ENCODE results near the gene METTL26. TPM values are rescaled to one million over a fixed set of nuclear protein-coding genes. Genes with fewer than 3 reads are reported as not detected.

Gene METTL26
- total and polyA plus RNA-seq, 2 of the 8 experiments (the other 6 are each of a cell fraction or from before 2014, with no cell fraction given): 100 to 186 TPM

DNA sequence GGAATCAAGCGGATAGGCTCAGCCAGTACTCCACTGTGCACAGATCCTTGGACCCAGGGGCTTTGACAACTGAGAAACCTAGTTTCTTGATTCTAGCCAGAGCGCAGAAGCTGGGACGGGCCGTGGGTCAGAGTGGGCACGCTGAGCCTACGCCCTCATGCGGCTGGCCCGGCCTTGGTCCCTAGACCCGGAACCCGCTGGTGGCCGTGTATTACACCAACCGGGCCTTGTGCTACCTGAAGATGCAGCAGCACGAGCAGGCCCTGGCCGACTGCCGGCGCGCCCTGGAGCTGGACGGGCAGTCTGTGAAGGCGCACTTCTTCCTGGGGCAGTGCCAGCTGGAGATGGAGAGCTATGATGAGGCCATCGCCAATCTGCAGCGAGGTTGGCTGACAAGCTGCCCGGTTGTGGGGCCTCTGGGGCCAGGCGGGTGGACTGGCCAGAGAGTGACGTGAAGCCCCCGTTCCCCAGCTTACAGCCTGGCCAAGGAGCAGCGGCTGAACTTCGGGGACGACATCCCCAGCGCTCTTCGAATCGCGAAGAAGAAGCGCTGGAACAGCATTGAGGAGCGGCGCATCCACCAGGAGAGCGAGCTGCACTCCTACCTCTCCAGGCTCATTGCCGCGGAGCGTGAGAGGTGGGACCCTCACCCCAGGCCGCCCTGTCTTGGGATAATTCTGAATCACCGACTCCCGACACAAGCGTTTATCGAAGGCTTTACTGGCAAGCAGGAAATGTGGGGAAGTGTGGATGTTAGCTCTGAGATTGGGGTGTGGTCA lies 45.1 kb upstream of the METTL26 start:
- H3K9me3 ChIP-seq (ENCODE audit: insufficient read depth in 2 of 2, low read depth in 1 of 2, low read length in 1 of 2): no peaks in the 10 kb centered on the region
- no peak overlapping the region for H4K91ac ChIP-seq (replicated peaks; ENCODE audit: insufficient read length, low read length)
- peaks cover 4 to 21% (median 13%) of the 10 kb centered on the region in 4 experiments; a peak in 7 of 8 replicates for H3K36me3 ChIP-seq (ENCODE audit: control insufficient read depth in 2 of 4, insufficient read depth in 4 of 4, low read length in 3 of 4)
- H2BK120ac ChIP-seq (replicated peaks; ENCODE audit: low read depth, low read length): no peak overlapping the region
- peaks cover 0 to 30% (median 24%) of the 10 kb centered on the region in 4 experiments; a peak in 6 of 7 replicates for H3K4me1 ChIP-seq (replicated peaks in 1 of 4; ENCODE audit: control insufficient read depth in 3 of 4, insufficient read depth in 4 of 4, low read length in 3 of 4)
- H3K4me2 ChIP-seq (ENCODE audit: insufficient read depth in 1 of 2, low read depth in 2 of 2, low read length in 2 of 2): peak overlapping the region; percentile 74
- peaks cover 4 to 29% of the 10 kb centered on the region in 2 experiments for H4K20me1 ChIP-seq (replicated peaks in 1 of 2; ENCODE audit: control insufficient read depth in 1 of 2, insufficient read depth in 2 of 2, low read length in 2 of 2)
- H3K4ac ChIP-seq (replicated peaks; ENCODE audit: insufficient read length, low read depth, low read length): no peak overlapping the region
- CTCF ChIA-PET (ENCODE audit: partially characterized antibody): interaction anchor here (0.7 to 1.9 kb wide), 15 partner anchors 9 to 104 kb away, joined by 3 to 8 read pairs (median 4); partner anchors contain the start of genes MCRIP2 and WDR24
- no peak overlapping the region for H2BK20ac ChIP-seq (ENCODE audit: low read length)
- peaks cover 0 to under 1% (median 0%) of the 10 kb centered on the region in 4 experiments; a peak in 2 of 7 replicates for H3K27me3 ChIP-seq (replicated peaks in 1 of 4; ENCODE audit: control insufficient read depth in 3 of 4, extremely low read depth in 1 of 4, insufficient read depth in 3 of 4, low read length in 3 of 4)
- no peak overlapping the region for H2BK5ac ChIP-seq (ENCODE audit: low read depth, low read length)
- peak overlapping the region; percentile 82 for H4K8ac ChIP-seq (ENCODE audit: extremely low read depth, insufficient read depth, low read length)
- H2AK5ac ChIP-seq (ENCODE audit: low read depth, low read length): no peak overlapping the region
- H3K4me3 ChIP-seq (ENCODE audit: extremely low read depth in 1 of 4, insufficient read depth in 2 of 4, low read depth in 3 of 4, low read length in 4 of 4): peak overlapping the region; percentile 72 to 89 (median 80)
- H3K18ac ChIP-seq (ENCODE audit: extremely low read depth, low read length): no peak overlapping the region; the same call in 1 of the 2 replicates
- no peak for FAIRE-seq
- H2AFZ ChIP-seq (ENCODE audit: low read length): no peak overlapping the region
- 60% methylated on average over 41 of the region's 44 CpGs; no CpG with 5 or more reads in 1 of the 2 experiments for WGBS, 2 experiments (ENCODE audit: extremely low coverage in 1 of 2, insufficient coverage in 1 of 2, insufficient read length in 1 of 2, insufficient replicate concordance in 2 of 2, low coverage in 1 of 2, low lambda C conversion rate in 2 of 2, missing lambda C conversion rate in 1 of 2)
- no peak overlapping the region for H3K56ac ChIP-seq (replicated peaks; ENCODE audit: insufficient read length, low read depth, low read length)
- TF ChIP-seq GABPA (IDR thresholded peaks at IDR 0.05; ENCODE audit: borderline replicate concordance, insufficient read depth, low read length) (peak; percentile 46; the same call in 1 of the 2 replicates), SAP30 (IDR thresholded peaks at IDR 0.05; ENCODE audit: insufficient read depth, insufficient replicate concordance, low read length) (peak; percentile 31), HDAC2 (IDR thresholded peaks at IDR 0.05; ENCODE audit: borderline replicate concordance in 1 of 2, low read depth in 2 of 2, low read length in 2 of 2) (no peak), TAF7 (optimal IDR thresholded peaks at IDR 0.05; ENCODE audit: borderline replicate concordance, low read depth, low read length) (peak; percentile 15)
- no peak overlapping the region for H2BK15ac ChIP-seq (ENCODE audit: low read length)
- peak overlapping the region in 3 of 4 experiments; percentile 13 to 72 (median 62); a peak in 3 of 7 replicates for H3K9ac ChIP-seq (replicated peaks in 1 of 4; ENCODE audit: extremely low read depth in 1 of 4, low read depth in 3 of 4, low read length in 3 of 4)
- peaks cover 0 to 12% of the 10 kb centered on the region in 2 experiments; a peak in 1 of 4 replicates for H3K79me2 ChIP-seq (ENCODE audit: control insufficient read depth in 1 of 2, insufficient read depth in 2 of 2, low read length in 2 of 2)
- POLR2A ChIA-PET (ENCODE audit: partially characterized antibody): interaction anchor here (0.6 to 13.3 kb wide), 22 partner anchors 9 to 298 kb away, joined by 3 to 214 read pairs (median 4); partner anchors contain the start of genes ANTKMT, CCDC78, GNG13 and HAGHL
- no peak overlapping the region for H2BK12ac ChIP-seq (ENCODE audit: low read depth, low read length)
- peaks cover 13% of the 10 kb centered on the region; the same call in 1 of the 2 replicates for H3K23me2 ChIP-seq (ENCODE audit: low read depth, low read length)
- H3K14ac ChIP-seq (ENCODE audit: insufficient read length): no peak overlapping the region
- H4K5ac ChIP-seq (ENCODE audit: insufficient read length, low read depth, low read length): no peak overlapping the region
- peak in 1 of 2 experiments; percentile 64 for DNase-seq (ENCODE audit: low read depth in 1 of 2, low spot score in 2 of 2)
- no peak overlapping the region for H3K23ac ChIP-seq (ENCODE audit: insufficient read length)
- peaks cover 6% of the 10 kb centered on the region; the same call in 1 of the 2 replicates for H3K79me1 ChIP-seq (ENCODE audit: low read depth, low read length)
- no peak overlapping the region for H3K27ac ChIP-seq (ENCODE audit: low read depth, low read length)

Data from H1 (cell line).